HCT116 (cell line): ENCODE data around the gene COQ10A. TPM values are rescaled to one million over a fixed set of nuclear protein-coding genes. Genes with fewer than 3 reads are reported as not detected.

ENCODE experiments used
- ATAC-seq: fragments of 200-7000 bp; cut with Tn5 transposase; 2 replicates; pipeline ENCODE4 v1.9.1; 2020; ENCODE audit warnings: mild to moderate bottlenecking, moderate library complexity
- BruUV-seq: library from RNA; stranded (reverse); fragments of 400-500 nt; replicated peaks from 2 replicates; lab custom pipeline; 2021; lab: Mats Ljungman, UMichigan
- CTCF ChIA-PET: fragments of 300-600 bp; sonication (Branson Sonifier 250); formaldehyde crosslinking; loops from one replicate; lab custom pipeline; 2021; ENCODE audit warnings: antibody characterized with exemption; lab: Charles Lee
- POLR2A ChIA-PET: fragments of 300-600, 350-600 bp; sonication (Branson Sonifier 250); formaldehyde crosslinking; loops from one replicate; lab custom pipeline; 2021; ENCODE audit warnings: antibody characterized with exemption; lab: Charles Lee
- RAD21 ChIA-PET, 2 experiments: fragments of 300-600 bp; sonication (Branson Sonifier 250); formaldehyde crosslinking; loops; one replicate each; lab custom pipeline; 2023; ENCODE audit warnings: low total read pairs in 2 of 2; ENCODE audit not compliant: uncharacterized antibody in 2 of 2, unreplicated experiment in 2 of 2, low non-redundant PET in 1 of 2; lab: Charles Lee
- DNase-seq: peaks from one replicate; pipeline ENCODE4 v3.0.0-alpha.2; 2010; ENCODE audit warnings: low read depth, low spot score
- H2AFZ ChIP-seq: fragments of 200-600 bp; shearing (Covaris generic), sonication (generic); 2 replicates; pipeline ENCODE4 v1.6.1; 2017; ENCODE audit warnings: low read depth, mixed run types, mixed read lengths, antibody characterized with exemption, low read length; ENCODE audit not compliant: poor library complexity, severe bottlenecking
- H3K27ac ChIP-seq: 2 replicates; pipeline ENCODE4 v1.5.1; 2012; ENCODE audit warnings: low read depth, low read length
- H3K27me3 ChIP-seq: fragments of 200-600 bp; sonication (generic); 2 replicates; pipeline ENCODE4 v1.6.1; 2016; ENCODE audit warnings: mixed run types, low read length, mixed read lengths; ENCODE audit not compliant: insufficient read depth
- H3K36me3 ChIP-seq, 2 experiments: fragments of 200-500 bp in 1 of 2; fragments of 200-600 bp in 1 of 2; sonication (Bioruptor generic) in 1 of 2; sonication (generic) in 1 of 2; 2 replicates each; pipeline versions ENCODE4 v1.5.1 to v1.6.1; 2014 to 2016; ENCODE audit warnings: low read length in 2 of 2, inconsistent platforms in 1 of 2, mixed read lengths in 1 of 2, mixed run types in 1 of 2; ENCODE audit not compliant: insufficient read depth in 2 of 2, control insufficient read depth in 1 of 2
- H3K4me1 ChIP-seq, 2 experiments: fragments of 200-600 bp in 1 of 2; sonication (generic) in 1 of 2; 2 replicates each; pipeline versions ENCODE4 v1.5.1 to v1.6.1; 2012 to 2017; ENCODE audit warnings: low read length in 2 of 2, inconsistent platforms in 1 of 2, mild to moderate bottlenecking in 1 of 2, mixed read lengths in 1 of 2, mixed run types in 1 of 2, moderate library complexity in 1 of 2; ENCODE audit not compliant: insufficient read depth in 2 of 2, control insufficient read depth in 1 of 2
- H3K4me2 ChIP-seq: fragments of 200-600 bp; sonication (generic); 2 replicates; pipeline ENCODE4 v1.6.1; 2017; ENCODE audit warnings: mixed run types, low read length, mixed read lengths
- H3K4me3 ChIP-seq, 2 experiments: fragments of 200-600 bp in 1 of 2; sonication (generic) in 1 of 2; replicated peaks in 1 of 2; 2 replicates each; pipeline ENCODE4 v1.5.1; 2011 to 2016; ENCODE audit warnings: low read length in 2 of 2, control low read depth in 1 of 2, low read depth in 1 of 2, mild to moderate bottlenecking in 1 of 2, mixed read lengths in 1 of 2, mixed run types in 1 of 2
- H3K79me2 ChIP-seq: fragments of 200-600 bp; sonication (generic); 2 replicates; pipeline ENCODE4 v1.6.1; 2017; ENCODE audit warnings: mild to moderate bottlenecking, mixed run types, low read length, moderate library complexity, mixed read lengths; ENCODE audit not compliant: insufficient read depth
- H3K9ac ChIP-seq: fragments of 200-600 bp; sonication (generic); 2 replicates; pipeline ENCODE4 v1.6.1; 2016; ENCODE audit warnings: low read length, mixed read lengths
- H3K9me2 ChIP-seq: fragments of 200-600 bp; sonication (generic), shearing (Covaris generic); 2 replicates; pipeline ENCODE4 v1.6.1; 2017; ENCODE audit warnings: mixed run types, mild to moderate bottlenecking, moderate library complexity; ENCODE audit not compliant: insufficient read depth
- H3K9me3 ChIP-seq, 2 experiments: fragments of 200-500 bp in 1 of 2; fragments of 200-600 bp in 1 of 2; sonication (Bioruptor generic) in 1 of 2; sonication (generic) in 1 of 2; 2 replicates each; pipeline ENCODE4 v1.6.1; 2014 to 2017; ENCODE audit warnings: low read length in 2 of 2, mixed read lengths in 2 of 2, inconsistent platforms in 1 of 2, low read depth in 1 of 2, mild to moderate bottlenecking in 1 of 2, mixed run types in 1 of 2, moderate library complexity in 1 of 2; ENCODE audit not compliant: control insufficient read depth in 1 of 2, insufficient read depth in 1 of 2
- H4K20me1 ChIP-seq: fragments of 200-600 bp; sonication (generic), shearing (Covaris generic); 2 replicates; pipeline ENCODE4 v1.6.1; 2017; ENCODE audit warnings: mixed run types, mild to moderate bottlenecking, moderate library complexity; ENCODE audit not compliant: insufficient read depth
- EGR1 ChIP-seq: IDR thresholded peaks from 2 replicates; pipeline ENCODE4 v1.6.1; 2012; ENCODE audit warnings: low read depth
- EZH2 ChIP-seq: fragments of 200-600 bp; sonication (generic); IDR thresholded peaks from 2 replicates; pipeline ENCODE4 v1.6.1; 2017; ENCODE audit warnings: antibody characterized with exemption, mixed run types
- EZH2phosphoT487 ChIP-seq: fragments of 200-600 bp; IDR thresholded peaks from 2 replicates; pipeline ENCODE4 v1.6.1; 2018; ENCODE audit warnings: antibody characterized with exemption, borderline replicate concordance
- JUND ChIP-seq: IDR thresholded peaks from 2 replicates; pipeline ENCODE4 v1.6.1; 2012
- POLR2AphosphoS5 ChIP-seq: IDR thresholded peaks from 2 replicates; pipeline ENCODE4 v1.6.1; 2011; ENCODE audit warnings: mild to moderate bottlenecking, low read depth, low read length, moderate library complexity
- RAD21 ChIP-seq: IDR thresholded peaks from 2 replicates; pipeline ENCODE4 v1.6.1; 2012; ENCODE audit warnings: low read depth, mild to moderate bottlenecking
- SP1 ChIP-seq: IDR thresholded peaks from 2 replicates; pipeline ENCODE4 v1.6.1; 2012; ENCODE audit warnings: low read depth
- YY1 ChIP-seq: IDR thresholded peaks from 2 replicates; pipeline ENCODE4 v1.6.1; 2011; ENCODE audit warnings: low read length, low read depth, moderate library complexity, mild to moderate bottlenecking; ENCODE audit not compliant: insufficient replicate concordance; ENCODE audit errors: extremely low read depth
- ZNF274 ChIP-seq: fragments of 200-500 bp; sonication (Bioruptor generic); IDR thresholded peaks from 2 replicates; pipeline ENCODE4 v1.6.1; 2014; ENCODE audit warnings: mild to moderate bottlenecking, low read depth, low read length, inconsistent platforms
- intact Hi-C: fragments of 100-400 bp; cut with micrococcal nuclease; formaldehyde crosslinking; loops from 2 replicates; pipeline ENCODE4 v1.10.0; 2022
- total RNA-seq: library from RNA; stranded (reverse); gene quantifications from one replicate; pipeline ENCODE4 v1.2.1, GENCODE V29; 2021; ENCODE audit not compliant: unreplicated experiment

Gene COQ10A
- total RNA-seq, 1 experiment from 2014 or later = 11.7 TPM

DNA sequence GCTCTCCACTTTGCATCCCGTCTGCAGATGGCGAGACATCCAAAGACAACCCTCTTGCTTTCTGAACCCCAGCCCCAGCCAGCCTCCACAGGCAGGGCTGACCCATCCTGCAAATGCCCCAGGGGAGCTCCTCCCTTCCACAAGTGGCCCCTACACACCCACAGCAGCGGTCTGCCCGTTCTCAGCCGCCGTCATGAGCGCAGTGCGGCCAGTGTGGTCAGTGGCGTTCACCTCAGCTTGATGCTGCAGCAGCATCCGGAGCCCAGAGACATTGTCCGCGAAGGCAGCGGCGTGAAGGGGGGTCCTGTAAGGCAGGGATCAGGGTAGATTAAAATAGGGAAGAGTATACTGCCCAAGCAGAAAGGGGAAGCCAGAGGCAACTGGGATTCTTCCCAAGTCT, 22.2 kb upstream of the COQ10A start:
- ChIA-PET POLR2A (no interaction called here), CTCF (no interaction called here), RAD21 (no interaction called here)
- no peak overlapping the region for H3K27ac ChIP-seq
- H3K9me2 ChIP-seq = no peaks in the 10 kb centered on the region
- H3K36me3 ChIP-seq = peaks cover 44 to 54% of the 10 kb centered on the region in 2 experiments
- H3K4me3 ChIP-seq = no peak overlapping the region
- H2AFZ ChIP-seq = no peak overlapping the region
- no TSS peak for BruUV-seq
- ATAC-seq = no peak
- no peaks in the 10 kb centered on the region for H3K9me3 ChIP-seq
- no peak overlapping the region for H3K9ac ChIP-seq
- intact Hi-C loops = no loop called here
- H3K4me2 ChIP-seq = no peak overlapping the region
- H4K20me1 ChIP-seq = no peaks in the 10 kb centered on the region
- H3K79me2 ChIP-seq = no peaks in the 10 kb centered on the region
- no peaks in the 10 kb centered on the region for H3K4me1 ChIP-seq
- no peak for TF ChIP-seq ZNF274
- no peak for TF ChIP-seq EZH2
- no peak for TF ChIP-seq JUND
- no peak for TF ChIP-seq EZH2phosphoT487
- no peak for TF ChIP-seq YY1
- no peak for DNase-seq
- H3K27me3 ChIP-seq = no peaks in the 10 kb centered on the region

DNA sequence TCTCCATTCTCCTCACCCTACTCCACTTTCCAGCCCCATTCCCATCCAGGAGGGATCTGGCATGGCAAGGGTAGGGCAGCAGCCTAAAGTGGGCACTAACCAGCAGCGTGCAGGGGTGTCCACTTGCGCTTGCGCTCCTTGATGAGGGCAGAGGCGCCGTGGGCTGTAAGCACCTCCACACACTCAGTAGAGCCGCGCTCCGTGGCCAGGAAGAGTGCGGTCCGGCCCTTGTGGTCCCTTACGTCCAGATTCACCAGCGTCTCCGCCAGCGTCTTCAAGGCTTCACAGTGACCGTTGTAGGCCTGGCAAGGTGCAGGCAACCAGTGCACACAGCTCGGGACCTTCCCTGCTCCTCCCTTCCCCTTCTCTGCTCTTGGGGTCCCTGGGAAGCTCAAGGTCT, 18.8 kb upstream of the COQ10A start:
- POLR2A ChIA-PET = no interaction called here
- H3K27ac ChIP-seq = no peak overlapping the region

More for the DNA sequence above, 18.8 kb upstream of the COQ10A start:
- intact Hi-C loops = no loop called here
- ATAC-seq (no peak), DNase-seq (no peak)
- H3K36me3 ChIP-seq = peaks cover 49 to 54% of the 10 kb centered on the region in 2 experiments
- TF ChIP-seq POLR2AphosphoS5 = no peak
- TF ChIP-seq SP1 = no peak
- TF ChIP-seq RAD21 = no peak
- no peak for TF ChIP-seq YY1
- TF ChIP-seq EGR1 = no peak
- no peaks in the 10 kb centered on the region for H4K20me1 ChIP-seq
- H3K27me3 ChIP-seq = no peaks in the 10 kb centered on the region
- CTCF ChIA-PET = no interaction called here
- H3K9me3 ChIP-seq = no peaks in the 10 kb centered on the region
- H3K4me2 ChIP-seq = no peak overlapping the region
- no TSS peak for BruUV-seq
- H3K79me2 ChIP-seq = no peaks in the 10 kb centered on the region; the same call in 1 of the 2 replicates
- no peak overlapping the region for H3K4me3 ChIP-seq
- no peaks in the 10 kb centered on the region for H3K9me2 ChIP-seq
- RAD21 ChIA-PET = no interaction called here
- no peak overlapping the region for H2AFZ ChIP-seq
- no peaks in the 10 kb centered on the region for H3K4me1 ChIP-seq
- H3K9ac ChIP-seq = no peak overlapping the region
